GM23338 (cell line): ENCODE data around the gene CFAP100. TPM values are rescaled to one million over a fixed set of nuclear protein-coding genes. Genes with fewer than 3 reads are reported as not detected.

Experiments used
- ATAC-seq: fragments of 200-7000 bp; cut with Tn5 transposase; 3 replicates; pipeline ENCODE4 v1.9.1; 2020
- DNase-seq: peaks from one replicate; pipeline ENCODE4 v3.0.0-alpha.2; 2015; ENCODE audit warnings: low spot score
- H2AFZ ChIP-seq: fragments of 200-600 bp; sonication (generic); 2 replicates; pipeline ENCODE4 v1.8.0; 2016; ENCODE audit warnings: antibody characterized with exemption, mild to moderate bottlenecking, moderate library complexity
- H3F3A ChIP-seq: fragments of 200-600 bp; sonication (generic); replicated peaks from 2 replicates; pipeline ENCODE4 v1.8.0; 2017; ENCODE audit warnings: antibody characterized with exemption, mixed run types, low read depth
- H3K27ac ChIP-seq: fragments of 200-600 bp; sonication (generic); 2 replicates; pipeline ENCODE4 v1.6.1; 2016; ENCODE audit warnings: low read depth
- H3K27me3 ChIP-seq: fragments of 200-600 bp; sonication (generic); 2 replicates; pipeline ENCODE4 v1.8.0; 2016; ENCODE audit warnings: mild to moderate bottlenecking, mixed run types, moderate library complexity; ENCODE audit not compliant: insufficient read depth
- H3K36me3 ChIP-seq: fragments of 200-600 bp; sonication (generic); 2 replicates; pipeline ENCODE4 v1.8.0; 2016; ENCODE audit warnings: mild to moderate bottlenecking; ENCODE audit not compliant: insufficient read depth
- H3K4me1 ChIP-seq: fragments of 200-600 bp; sonication (generic); 2 replicates; pipeline ENCODE4 v1.8.0; 2016; ENCODE audit warnings: mild to moderate bottlenecking, moderate library complexity; ENCODE audit not compliant: insufficient read depth
- H3K4me2 ChIP-seq: fragments of 200-600 bp; sonication (generic); 2 replicates; pipeline ENCODE4 v1.7.1; 2017; ENCODE audit warnings: mixed run types
- H3K4me3 ChIP-seq: fragments of 200-600 bp; sonication (generic); 2 replicates; pipeline ENCODE4 v1.6.1; 2016; ENCODE audit warnings: mixed run types
- H3K79me2 ChIP-seq: fragments of 200-600 bp; sonication (generic); replicated peaks from 2 replicates; pipeline ENCODE4 v1.8.0; 2017; ENCODE audit warnings: mild to moderate bottlenecking; ENCODE audit not compliant: insufficient read depth
- H3K9me2 ChIP-seq: fragments of 200-600 bp; sonication (generic); 2 replicates; pipeline ENCODE4 v1.8.0; 2017; ENCODE audit not compliant: insufficient read depth
- H4K20me1 ChIP-seq: fragments of 200-600 bp; sonication (generic); replicated peaks from 2 replicates; pipeline ENCODE4 v1.8.0; 2017; ENCODE audit warnings: mild to moderate bottlenecking; ENCODE audit not compliant: insufficient read depth
- H3K27ac Mint-ChIP-seq: 2 replicates; pipeline ENCODE4 v1.8.0; 2020; ENCODE audit warnings: inconsistent platforms, mild to moderate bottlenecking, moderate library complexity, mixed read lengths
- H3K27me3 Mint-ChIP-seq: 3 replicates; pipeline ENCODE4 v1.8.0; 2022; ENCODE audit warnings: low read depth, mild to moderate bottlenecking, moderate library complexity, mixed read lengths, inconsistent platforms; ENCODE audit not compliant: insufficient read depth, poor library complexity
- H3K36me3 Mint-ChIP-seq: 3 replicates; pipeline ENCODE4 v1.8.0; 2021; ENCODE audit warnings: low read depth, mild to moderate bottlenecking, inconsistent platforms, moderate library complexity, mixed read lengths
- H3K4me1 Mint-ChIP-seq: 3 replicates; pipeline ENCODE4 v1.8.0; 2020; ENCODE audit warnings: mild to moderate bottlenecking, inconsistent platforms, mixed read lengths
- H3K4me3 Mint-ChIP-seq: 3 replicates; pipeline ENCODE4 v1.8.0; 2021; ENCODE audit warnings: moderate library complexity, mild to moderate bottlenecking, inconsistent platforms, mixed read lengths
- H3K9me3 Mint-ChIP-seq: 3 replicates; pipeline ENCODE4 v1.8.0; 2020; ENCODE audit warnings: moderate library complexity, mild to moderate bottlenecking, inconsistent platforms, mixed read lengths
- EZH2phosphoT487 ChIP-seq: fragments of 200-600 bp; sonication (generic); IDR thresholded peaks from one replicate; pipeline ENCODE4 v1.8.1; 2018; ENCODE audit warnings: antibody characterized with exemption; ENCODE audit not compliant: unreplicated experiment
- JUNB ChIP-seq: IDR thresholded peaks from one replicate; pipeline ENCODE4 v1.6.1; 2016; ENCODE audit warnings: antibody characterized with exemption; ENCODE audit not compliant: unreplicated experiment
- NANOG ChIP-seq: IDR thresholded peaks from 2 replicates; pipeline ENCODE4 v1.6.1; 2016; ENCODE audit warnings: antibody characterized with exemption, borderline replicate concordance
- POLR2AphosphoS5 ChIP-seq: IDR thresholded peaks from 2 replicates; pipeline ENCODE4 v1.6.1; 2016; ENCODE audit warnings: antibody characterized with exemption, low read depth
- ZNF114 ChIP-seq: fragments of 250-450 bp; sonication (Bioruptor Pico); IDR thresholded peaks from 2 replicates; pipeline ENCODE4 v1.5.0; 2020; ENCODE audit warnings: mild to moderate bottlenecking, moderate library complexity
- ZNF331 ChIP-seq: fragments of 250-450 bp; sonication (Bioruptor Pico); IDR thresholded peaks from 2 replicates; pipeline ENCODE4 v1.5.0; 2020; ENCODE audit warnings: low read depth, mild to moderate bottlenecking, moderate library complexity
- polyA plus RNA-seq: library from polyadenylated mRNA; unstranded; fragments of >200 nt; fragmentation: Nextera tagmentation; extraction: Ambion mirVana; gene quantifications from 2 replicates; pipeline ENCODE4 v1.2.1, GENCODE V29; 2016
- total RNA-seq: library from RNA; depleted of rRNA; stranded (reverse); fragments of >200 nt; shearing (Covaris generic); gene quantifications from 2 replicates; pipeline ENCODE4 v1.2.3, GENCODE V29; 2014
- TF ChIP-seq, protein P1 (sequence below), 2 experiments: fragments of 200-600 bp in 1 of 2; sonication (generic) in 1 of 2; conservative IDR thresholded peaks; 2 replicates each; pipeline versions ENCODE4 v1.5.1 to v1.6.1; 2016 to 2017; ENCODE audit warnings: antibody characterized with exemption in 2 of 2, low read depth in 2 of 2, mild to moderate bottlenecking in 2 of 2, moderate library complexity in 1 of 2
- TF ChIP-seq, protein P2 (sequence below): IDR thresholded peaks from one replicate; pipeline ENCODE4 v1.6.1; 2018; ENCODE audit warnings: antibody characterized with exemption; ENCODE audit not compliant: unreplicated experiment
- TF ChIP-seq, protein P3 (sequence below): IDR thresholded peaks from 2 replicates; pipeline ENCODE4 v1.6.1; 2016; ENCODE audit warnings: antibody characterized with exemption
- TF ChIP-seq, protein P4 (sequence below): fragments of 250-450 bp; sonication (Bioruptor Pico); IDR thresholded peaks from 2 replicates; pipeline ENCODE4 v1.5.0; 2020; ENCODE audit warnings: mild to moderate bottlenecking, moderate library complexity

The CFAP100 gene
- total and polyA plus RNA-seq, 2 experiments from 2014 or later = 0.07 TPM; not detected in 1

DNA sequence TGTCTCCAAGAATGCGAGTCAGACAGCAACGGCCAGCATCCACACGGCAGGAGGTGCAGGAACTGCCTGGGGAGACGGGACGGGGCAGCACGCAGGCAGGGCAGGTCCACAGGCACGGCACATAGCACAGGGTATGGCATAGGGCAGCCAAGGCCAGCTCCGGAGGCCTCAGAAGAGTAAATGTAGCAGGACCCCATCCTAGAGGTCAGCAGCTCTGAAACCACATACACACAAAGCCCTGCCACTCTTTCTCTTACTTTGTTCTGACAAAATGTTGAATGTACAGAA is 54.1 kb downstream of the CFAP100 start:
- no peak overlapping the region for H3K4me3 Mint-ChIP-seq
- ATAC-seq = no peak
- Histone ChIP-seq H3K9me2 (no peaks in the 10 kb centered on the region), H4K20me1 (no peaks in the 10 kb centered on the region; the same call in 1 of the 2 replicates), H3K79me2 (peaks cover 5% of the 10 kb centered on the region), H2AFZ (no peak overlapping the region), H3K36me3 (no peaks in the 10 kb centered on the region), H3K4me3 (no peak overlapping the region), H3K27me3 (no peaks in the 10 kb centered on the region), H3K4me1 (peaks cover 7% of the 10 kb centered on the region; the same call in 1 of the 2 replicates), H3K4me2 (no peak overlapping the region), H3F3A (no peaks in the 10 kb centered on the region), H3K27ac (no peak overlapping the region)
- no peak overlapping the region for H3K27ac Mint-ChIP-seq
- no peak for DNase-seq
- H3K4me1 Mint-ChIP-seq = peaks cover 16% of the 10 kb centered on the region
- H3K36me3 Mint-ChIP-seq = peaks cover 22% of the 10 kb centered on the region
- H3K9me3 Mint-ChIP-seq = no peaks in the 10 kb centered on the region
- TF ChIP-seq, protein P1, sequence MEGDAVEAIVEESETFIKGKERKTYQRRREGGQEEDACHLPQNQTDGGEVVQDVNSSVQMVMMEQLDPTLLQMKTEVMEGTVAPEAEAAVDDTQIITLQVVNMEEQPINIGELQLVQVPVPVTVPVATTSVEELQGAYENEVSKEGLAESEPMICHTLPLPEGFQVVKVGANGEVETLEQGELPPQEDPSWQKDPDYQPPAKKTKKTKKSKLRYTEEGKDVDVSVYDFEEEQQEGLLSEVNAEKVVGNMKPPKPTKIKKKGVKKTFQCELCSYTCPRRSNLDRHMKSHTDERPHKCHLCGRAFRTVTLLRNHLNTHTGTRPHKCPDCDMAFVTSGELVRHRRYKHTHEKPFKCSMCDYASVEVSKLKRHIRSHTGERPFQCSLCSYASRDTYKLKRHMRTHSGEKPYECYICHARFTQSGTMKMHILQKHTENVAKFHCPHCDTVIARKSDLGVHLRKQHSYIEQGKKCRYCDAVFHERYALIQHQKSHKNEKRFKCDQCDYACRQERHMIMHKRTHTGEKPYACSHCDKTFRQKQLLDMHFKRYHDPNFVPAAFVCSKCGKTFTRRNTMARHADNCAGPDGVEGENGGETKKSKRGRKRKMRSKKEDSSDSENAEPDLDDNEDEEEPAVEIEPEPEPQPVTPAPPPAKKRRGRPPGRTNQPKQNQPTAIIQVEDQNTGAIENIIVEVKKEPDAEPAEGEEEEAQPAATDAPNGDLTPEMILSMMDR (conservative IDR thresholded peaks at IDR 0.05; ENCODE audit: low read depth in 2 of 2) = no peak
- no peaks in the 10 kb centered on the region for H3K27me3 Mint-ChIP-seq

DNA sequence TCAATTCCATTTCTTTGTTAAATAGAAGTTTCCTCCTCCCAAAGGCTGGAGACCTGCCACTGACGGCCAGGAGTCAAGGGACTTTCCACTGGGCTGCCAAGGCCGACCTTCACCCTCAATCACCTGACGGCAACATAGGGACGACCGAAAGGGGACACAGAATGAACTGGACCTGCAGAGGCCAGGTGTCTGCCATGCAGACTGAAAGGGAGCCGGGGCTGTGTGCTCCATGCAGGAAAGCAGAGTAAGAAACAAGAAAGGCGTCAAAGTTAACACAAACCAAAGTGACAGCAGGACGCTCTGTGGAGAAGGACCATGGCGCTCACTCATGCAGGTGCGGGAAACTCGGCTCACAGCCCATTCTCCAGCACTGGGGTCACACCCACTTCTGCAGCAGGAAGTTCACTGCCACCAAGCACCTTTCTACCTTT is 54.9 kb downstream of the CFAP100 start:
- Mint-ChIP-seq H3K27ac (no peak overlapping the region), H3K36me3 (peaks cover 25% of the 10 kb centered on the region), H3K4me3 (no peak overlapping the region), H3K4me1 (peaks cover 16% of the 10 kb centered on the region), H3K27me3 (no peaks in the 10 kb centered on the region), H3K9me3 (no peaks in the 10 kb centered on the region)
- DNase-seq (no peak), ATAC-seq (no peak)
- peaks cover 7% of the 10 kb centered on the region; the same call in 1 of the 2 replicates for H3K4me1 ChIP-seq
- no peaks in the 10 kb centered on the region for H3K36me3 ChIP-seq
- H3K27ac ChIP-seq = no peak overlapping the region
- no peaks in the 10 kb centered on the region; the same call in 1 of the 2 replicates for H4K20me1 ChIP-seq
- no peaks in the 10 kb centered on the region for H3K27me3 ChIP-seq
- no peak overlapping the region for H3K4me2 ChIP-seq
- no peak overlapping the region for H3K4me3 ChIP-seq
- H3F3A ChIP-seq = no peaks in the 10 kb centered on the region
- no peaks in the 10 kb centered on the region for H3K9me2 ChIP-seq
- no peak overlapping the region for H2AFZ ChIP-seq
- peaks cover 11% of the 10 kb centered on the region for H3K79me2 ChIP-seq
- TF ChIP-seq ZNF114 (CRISPR knock-in tag) (no peak), POLR2AphosphoS5 (no peak), NANOG (no peak), ZNF331 (CRISPR knock-in tag) (no peak), EZH2phosphoT487 (no peak), JUNB (no peak)
- TF ChIP-seq, protein P2, sequence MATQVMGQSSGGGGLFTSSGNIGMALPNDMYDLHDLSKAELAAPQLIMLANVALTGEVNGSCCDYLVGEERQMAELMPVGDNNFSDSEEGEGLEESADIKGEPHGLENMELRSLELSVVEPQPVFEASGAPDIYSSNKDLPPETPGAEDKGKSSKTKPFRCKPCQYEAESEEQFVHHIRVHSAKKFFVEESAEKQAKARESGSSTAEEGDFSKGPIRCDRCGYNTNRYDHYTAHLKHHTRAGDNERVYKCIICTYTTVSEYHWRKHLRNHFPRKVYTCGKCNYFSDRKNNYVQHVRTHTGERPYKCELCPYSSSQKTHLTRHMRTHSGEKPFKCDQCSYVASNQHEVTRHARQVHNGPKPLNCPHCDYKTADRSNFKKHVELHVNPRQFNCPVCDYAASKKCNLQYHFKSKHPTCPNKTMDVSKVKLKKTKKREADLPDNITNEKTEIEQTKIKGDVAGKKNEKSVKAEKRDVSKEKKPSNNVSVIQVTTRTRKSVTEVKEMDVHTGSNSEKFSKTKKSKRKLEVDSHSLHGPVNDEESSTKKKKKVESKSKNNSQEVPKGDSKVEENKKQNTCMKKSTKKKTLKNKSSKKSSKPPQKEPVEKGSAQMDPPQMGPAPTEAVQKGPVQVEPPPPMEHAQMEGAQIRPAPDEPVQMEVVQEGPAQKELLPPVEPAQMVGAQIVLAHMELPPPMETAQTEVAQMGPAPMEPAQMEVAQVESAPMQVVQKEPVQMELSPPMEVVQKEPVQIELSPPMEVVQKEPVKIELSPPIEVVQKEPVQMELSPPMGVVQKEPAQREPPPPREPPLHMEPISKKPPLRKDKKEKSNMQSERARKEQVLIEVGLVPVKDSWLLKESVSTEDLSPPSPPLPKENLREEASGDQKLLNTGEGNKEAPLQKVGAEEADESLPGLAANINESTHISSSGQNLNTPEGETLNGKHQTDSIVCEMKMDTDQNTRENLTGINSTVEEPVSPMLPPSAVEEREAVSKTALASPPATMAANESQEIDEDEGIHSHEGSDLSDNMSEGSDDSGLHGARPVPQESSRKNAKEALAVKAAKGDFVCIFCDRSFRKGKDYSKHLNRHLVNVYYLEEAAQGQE = no peak
- TF ChIP-seq, protein P3, sequence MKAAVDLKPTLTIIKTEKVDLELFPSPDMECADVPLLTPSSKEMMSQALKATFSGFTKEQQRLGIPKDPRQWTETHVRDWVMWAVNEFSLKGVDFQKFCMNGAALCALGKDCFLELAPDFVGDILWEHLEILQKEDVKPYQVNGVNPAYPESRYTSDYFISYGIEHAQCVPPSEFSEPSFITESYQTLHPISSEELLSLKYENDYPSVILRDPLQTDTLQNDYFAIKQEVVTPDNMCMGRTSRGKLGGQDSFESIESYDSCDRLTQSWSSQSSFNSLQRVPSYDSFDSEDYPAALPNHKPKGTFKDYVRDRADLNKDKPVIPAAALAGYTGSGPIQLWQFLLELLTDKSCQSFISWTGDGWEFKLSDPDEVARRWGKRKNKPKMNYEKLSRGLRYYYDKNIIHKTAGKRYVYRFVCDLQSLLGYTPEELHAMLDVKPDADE = no peak
- TF ChIP-seq, protein P4, sequence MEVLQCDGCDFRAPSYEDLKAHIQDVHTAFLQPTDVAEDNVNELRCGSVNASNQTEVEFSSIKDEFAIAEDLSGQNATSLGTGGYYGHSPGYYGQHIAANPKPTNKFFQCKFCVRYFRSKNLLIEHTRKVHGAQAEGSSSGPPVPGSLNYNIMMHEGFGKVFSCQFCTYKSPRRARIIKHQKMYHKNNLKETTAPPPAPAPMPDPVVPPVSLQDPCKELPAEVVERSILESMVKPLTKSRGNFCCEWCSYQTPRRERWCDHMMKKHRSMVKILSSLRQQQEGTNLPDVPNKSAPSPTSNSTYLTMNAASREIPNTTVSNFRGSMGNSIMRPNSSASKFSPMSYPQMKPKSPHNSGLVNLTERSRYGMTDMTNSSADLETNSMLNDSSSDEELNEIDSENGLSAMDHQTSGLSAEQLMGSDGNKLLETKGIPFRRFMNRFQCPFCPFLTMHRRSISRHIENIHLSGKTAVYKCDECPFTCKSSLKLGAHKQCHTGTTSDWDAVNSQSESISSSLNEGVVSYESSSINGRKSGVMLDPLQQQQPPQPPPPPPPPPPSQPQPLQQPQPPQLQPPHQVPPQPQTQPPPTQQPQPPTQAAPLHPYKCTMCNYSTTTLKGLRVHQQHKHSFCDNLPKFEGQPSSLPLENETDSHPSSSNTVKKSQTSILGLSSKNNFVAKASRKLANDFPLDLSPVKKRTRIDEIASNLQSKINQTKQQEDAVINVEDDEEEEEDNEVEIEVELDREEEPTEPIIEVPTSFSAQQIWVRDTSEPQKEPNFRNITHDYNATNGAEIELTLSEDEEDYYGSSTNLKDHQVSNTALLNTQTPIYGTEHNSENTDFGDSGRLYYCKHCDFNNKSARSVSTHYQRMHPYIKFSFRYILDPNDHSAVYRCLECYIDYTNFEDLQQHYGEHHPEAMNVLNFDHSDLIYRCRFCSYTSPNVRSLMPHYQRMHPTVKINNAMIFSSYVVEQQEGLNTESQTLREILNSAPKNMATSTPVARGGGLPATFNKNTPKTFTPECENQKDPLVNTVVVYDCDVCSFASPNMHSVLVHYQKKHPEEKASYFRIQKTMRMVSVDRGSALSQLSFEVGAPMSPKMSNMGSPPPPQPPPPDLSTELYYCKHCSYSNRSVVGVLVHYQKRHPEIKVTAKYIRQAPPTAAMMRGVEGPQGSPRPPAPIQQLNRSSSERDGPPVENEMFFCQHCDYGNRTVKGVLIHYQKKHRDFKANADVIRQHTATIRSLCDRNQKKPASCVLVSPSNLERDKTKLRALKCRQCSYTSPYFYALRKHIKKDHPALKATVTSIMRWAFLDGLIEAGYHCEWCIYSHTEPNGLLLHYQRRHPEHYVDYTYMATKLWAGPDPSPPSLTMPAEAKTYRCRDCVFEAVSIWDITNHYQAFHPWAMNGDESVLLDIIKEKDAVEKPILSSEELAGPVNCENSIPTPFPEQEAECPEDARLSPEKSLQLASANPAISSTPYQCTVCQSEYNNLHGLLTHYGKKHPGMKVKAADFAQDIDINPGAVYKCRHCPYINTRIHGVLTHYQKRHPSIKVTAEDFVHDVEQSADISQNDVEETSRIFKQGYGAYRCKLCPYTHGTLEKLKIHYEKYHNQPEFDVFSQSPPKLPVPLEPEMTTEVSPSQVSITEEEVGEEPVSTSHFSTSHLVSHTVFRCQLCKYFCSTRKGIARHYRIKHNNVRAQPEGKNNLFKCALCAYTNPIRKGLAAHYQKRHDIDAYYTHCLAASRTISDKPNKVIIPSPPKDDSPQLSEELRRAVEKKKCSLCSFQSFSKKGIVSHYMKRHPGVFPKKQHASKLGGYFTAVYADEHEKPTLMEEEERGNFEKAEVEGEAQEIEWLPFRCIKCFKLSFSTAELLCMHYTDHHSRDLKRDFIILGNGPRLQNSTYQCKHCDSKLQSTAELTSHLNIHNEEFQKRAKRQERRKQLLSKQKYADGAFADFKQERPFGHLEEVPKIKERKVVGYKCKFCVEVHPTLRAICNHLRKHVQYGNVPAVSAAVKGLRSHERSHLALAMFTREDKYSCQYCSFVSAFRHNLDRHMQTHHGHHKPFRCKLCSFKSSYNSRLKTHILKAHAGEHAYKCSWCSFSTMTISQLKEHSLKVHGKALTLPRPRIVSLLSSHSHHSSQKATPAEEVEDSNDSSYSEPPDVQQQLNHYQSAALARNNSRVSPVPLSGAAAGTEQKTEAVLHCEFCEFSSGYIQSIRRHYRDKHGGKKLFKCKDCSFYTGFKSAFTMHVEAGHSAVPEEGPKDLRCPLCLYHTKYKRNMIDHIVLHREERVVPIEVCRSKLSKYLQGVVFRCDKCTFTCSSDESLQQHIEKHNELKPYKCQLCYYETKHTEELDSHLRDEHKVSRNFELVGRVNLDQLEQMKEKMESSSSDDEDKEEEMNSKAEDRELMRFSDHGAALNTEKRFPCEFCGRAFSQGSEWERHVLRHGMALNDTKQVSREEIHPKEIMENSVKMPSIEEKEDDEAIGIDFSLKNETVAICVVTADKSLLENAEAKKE (CRISPR knock-in tag) = no peak
